HepG2 (cell line): ENCODE measurements around the gene GEMIN2. TPM values are rescaled to one million over a fixed set of nuclear protein-coding genes. Genes with fewer than 3 reads are reported as not detected.

ENCODE experiments used
- ATF1 ChIP-seq: IDR thresholded peaks from 2 replicates; pipeline ENCODE4 v1.6.1; 2016; ENCODE audit warnings: mild to moderate bottlenecking, control low read depth
- BCLAF1 ChIP-seq: fragments of 450-650 bp; IDR thresholded peaks from 2 replicates; pipeline ENCODE4 v1.6.1; 2017; ENCODE audit warnings: mild to moderate bottlenecking
- CEBPB ChIP-seq: IDR thresholded peaks from 2 replicates; pipeline ENCODE4 v1.6.1; 2011; ENCODE audit warnings: low read depth, low read length, improper control_type of control experiment, borderline replicate concordance
- DPF2 ChIP-seq: sonication (generic); formaldehyde crosslinking; IDR thresholded peaks from 2 replicates; pipeline ENCODE4 v1.4.0; 2020; ENCODE audit warnings: mild to moderate bottlenecking, low read depth, missing genetic modification reagents, borderline replicate concordance
- ESRRA ChIP-seq: sonication (generic); formaldehyde crosslinking; IDR thresholded peaks from 2 replicates; pipeline ENCODE4 v1.5.1; 2020; ENCODE audit warnings: mild to moderate bottlenecking, low read depth, missing genetic modification reagents
- HNRNPUL1 ChIP-seq: fragments of 200-400 bp; formaldehyde crosslinking; IDR thresholded peaks from 2 replicates; pipeline ENCODE4 v1.6.1; 2017; ENCODE audit warnings: low read depth, mild to moderate bottlenecking, low read length, moderate library complexity
- HOXD1 ChIP-seq: sonication (generic); formaldehyde crosslinking; IDR thresholded peaks from 2 replicates; pipeline ENCODE4 v1.5.0; 2020; ENCODE audit warnings: missing genetic modification reagents
- NR2C2 ChIP-seq: sonication (generic); formaldehyde crosslinking; IDR thresholded peaks from 2 replicates; pipeline ENCODE4 v1.4.0; 2020; ENCODE audit warnings: missing genetic modification reagents, mild to moderate bottlenecking, moderate library complexity, borderline replicate concordance
- RCOR2 ChIP-seq: IDR thresholded peaks from 2 replicates; pipeline ENCODE4 v1.6.1; 2016; ENCODE audit warnings: missing biosample characterization, missing genetic modification reagents
- SRF ChIP-seq: IDR thresholded peaks from 2 replicates; pipeline ENCODE4 v1.6.1; 2011; ENCODE audit warnings: mild to moderate bottlenecking, low read depth, low read length, moderate library complexity
- TBP ChIP-seq: sonication (generic); formaldehyde crosslinking; IDR thresholded peaks from 2 replicates; pipeline ENCODE4 v1.5.0; 2020; ENCODE audit warnings: missing genetic modification reagents
- TP53 ChIP-seq: sonication (generic); formaldehyde crosslinking; conservative IDR thresholded peaks from 2 replicates; pipeline ENCODE4 v1.4.0; 2020; ENCODE audit warnings: missing genetic modification reagents
- ZFP36L2 ChIP-seq: sonication (generic); formaldehyde crosslinking; IDR thresholded peaks from 2 replicates; pipeline ENCODE4 v1.4.0; 2020; ENCODE audit warnings: missing genetic modification reagents
- ZFP41 ChIP-seq: sonication (generic); formaldehyde crosslinking; IDR thresholded peaks from 2 replicates; pipeline ENCODE4 v1.4.0; 2020; ENCODE audit warnings: mild to moderate bottlenecking, missing genetic modification reagents, borderline replicate concordance
- ZNF530 ChIP-seq: sonication (generic); formaldehyde crosslinking; IDR thresholded peaks from 2 replicates; pipeline ENCODE4 v1.5.0; 2020; ENCODE audit warnings: low read depth, mild to moderate bottlenecking, missing genetic modification reagents
- ZNF546 ChIP-seq: sonication (generic); formaldehyde crosslinking; conservative IDR thresholded peaks from 2 replicates; pipeline ENCODE4 v1.8.1; 2023; ENCODE audit warnings: mild to moderate bottlenecking, missing genetic modification reagents
- ZNF678 ChIP-seq: sonication (generic); formaldehyde crosslinking; IDR thresholded peaks from 2 replicates; pipeline ENCODE4 v1.4.0; 2020; ENCODE audit warnings: mild to moderate bottlenecking, missing genetic modification reagents
- ZSCAN20 ChIP-seq: sonication (generic); formaldehyde crosslinking; IDR thresholded peaks from 2 replicates; pipeline ENCODE4 v1.4.0; 2020; ENCODE audit warnings: missing genetic modification reagents, mild to moderate bottlenecking, borderline replicate concordance
- polyA plus RNA-seq, 8 experiments: library from polyadenylated mRNA; depleted of rRNA in 3 of 8; stranded (reverse) in 7 of 8; unstranded in 1 of 8; fragments of >200 nt; fragmentation: Illumina TruSeq in 4 of 8; extraction: Trizol in 4 of 8; gene quantifications; 2 replicates each; pipeline versions ENCODE4 v1.2.1 to v1.2.3, GENCODE V29; 2011 to 2016; ENCODE audit warnings: low read depth in 4 of 8, missing spikeins in 1 of 8, mixed read lengths in 1 of 8; ENCODE audit not compliant: insufficient read depth in 1 of 8
- total RNA-seq, 5 experiments: library from RNA; depleted of rRNA; stranded (reverse); fragments of >200 nt; fragmentation: Illumina TruSeq; extraction: Trizol; gene quantifications; 2 replicates each; pipeline ENCODE4 v1.2.3, GENCODE V29; 2016; ENCODE audit warnings: low read depth in 1 of 5
- TF ChIP-seq, protein P1 (sequence below): sonication (generic); formaldehyde crosslinking; IDR thresholded peaks from one replicate; pipeline ENCODE4 v1.5.1; 2020; ENCODE audit warnings: mild to moderate bottlenecking, missing genetic modification reagents; ENCODE audit errors: not compliant biosample characterization

GEMIN2 gene
- total and polyA plus RNA-seq, 2 of the 13 experiments (the other 11 are each of a cell fraction or from before 2014, with no cell fraction given), result 54.8 to 110 TPM

- TF ChIP-seq, protein P1, sequence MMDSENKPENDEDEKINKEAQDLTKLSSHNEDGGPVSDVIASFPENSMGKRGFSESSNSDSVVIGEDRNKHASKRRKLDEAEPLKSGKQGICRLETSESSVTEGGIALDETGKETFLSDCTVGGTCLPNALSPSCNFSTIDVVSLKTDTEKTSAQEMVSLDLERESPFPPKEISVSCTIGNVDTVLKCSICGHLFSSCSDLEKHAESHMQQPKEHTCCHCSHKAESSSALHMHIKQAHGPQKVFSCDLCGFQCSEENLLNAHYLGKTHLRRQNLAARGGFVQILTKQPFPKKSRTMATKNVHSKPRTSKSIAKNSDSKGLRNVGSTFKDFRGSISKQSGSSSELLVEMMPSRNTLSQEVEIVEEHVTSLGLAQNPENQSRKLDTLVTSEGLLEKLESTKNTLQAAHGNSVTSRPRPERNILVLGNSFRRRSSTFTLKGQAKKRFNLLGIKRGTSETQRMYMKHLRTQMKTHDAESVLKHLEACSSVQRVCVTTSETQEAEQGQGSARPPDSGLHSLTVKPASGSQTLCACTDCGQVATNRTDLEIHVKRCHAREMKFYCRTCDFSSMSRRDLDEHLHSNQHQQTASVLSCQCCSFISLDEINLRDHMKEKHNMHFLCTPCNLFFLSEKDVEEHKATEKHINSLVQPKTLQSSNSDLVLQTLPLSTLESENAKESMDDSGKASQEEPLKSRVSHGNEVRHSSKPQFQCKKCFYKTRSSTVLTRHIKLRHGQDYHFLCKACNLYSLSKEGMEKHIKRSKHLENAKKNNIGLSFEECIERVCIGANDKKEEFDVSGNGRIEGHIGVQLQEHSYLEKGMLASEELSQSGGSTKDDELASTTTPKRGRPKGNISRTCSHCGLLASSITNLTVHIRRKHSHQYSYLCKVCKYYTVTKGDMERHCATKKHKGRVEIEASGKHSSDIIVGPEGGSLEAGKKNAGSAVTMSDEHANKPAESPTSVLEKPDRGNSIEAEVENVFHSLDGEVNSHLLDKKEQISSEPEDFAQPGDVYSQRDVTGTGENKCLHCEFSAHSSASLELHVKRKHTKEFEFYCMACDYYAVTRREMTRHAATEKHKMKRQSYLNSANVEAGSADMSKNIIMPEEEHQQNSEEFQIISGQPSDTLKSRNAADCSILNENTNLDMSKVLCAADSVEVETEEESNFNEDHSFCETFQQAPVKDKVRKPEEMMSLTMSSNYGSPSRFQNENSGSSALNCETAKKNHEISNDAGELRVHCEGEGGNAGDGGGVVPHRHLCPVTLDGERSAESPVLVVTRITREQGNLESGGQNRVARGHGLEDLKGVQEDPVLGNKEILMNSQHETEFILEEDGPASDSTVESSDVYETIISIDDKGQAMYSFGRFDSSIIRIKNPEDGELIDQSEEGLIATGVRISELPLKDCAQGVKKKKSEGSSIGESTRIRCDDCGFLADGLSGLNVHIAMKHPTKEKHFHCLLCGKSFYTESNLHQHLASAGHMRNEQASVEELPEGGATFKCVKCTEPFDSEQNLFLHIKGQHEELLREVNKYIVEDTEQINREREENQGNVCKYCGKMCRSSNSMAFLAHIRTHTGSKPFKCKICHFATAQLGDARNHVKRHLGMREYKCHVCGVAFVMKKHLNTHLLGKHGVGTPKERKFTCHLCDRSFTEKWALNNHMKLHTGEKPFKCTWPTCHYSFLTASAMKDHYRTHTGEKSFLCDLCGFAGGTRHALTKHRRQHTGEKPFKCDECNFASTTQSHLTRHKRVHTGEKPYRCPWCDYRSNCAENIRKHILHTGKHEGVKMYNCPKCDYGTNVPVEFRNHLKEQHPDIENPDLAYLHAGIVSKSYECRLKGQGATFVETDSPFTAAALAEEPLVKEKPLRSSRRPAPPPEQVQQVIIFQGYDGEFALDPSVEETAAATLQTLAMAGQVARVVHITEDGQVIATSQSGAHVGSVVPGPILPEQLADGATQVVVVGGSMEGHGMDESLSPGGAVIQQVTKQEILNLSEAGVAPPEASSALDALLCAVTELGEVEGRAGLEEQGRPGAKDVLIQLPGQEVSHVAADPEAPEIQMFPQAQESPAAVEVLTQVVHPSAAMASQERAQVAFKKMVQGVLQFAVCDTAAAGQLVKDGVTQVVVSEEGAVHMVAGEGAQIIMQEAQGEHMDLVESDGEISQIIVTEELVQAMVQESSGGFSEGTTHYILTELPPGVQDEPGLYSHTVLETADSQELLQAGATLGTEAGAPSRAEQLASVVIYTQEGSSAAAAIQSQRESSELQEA (CRISPR knock-in tag), result no peak
- TF ChIP-seq TBP, result peak; percentile 7
- TF ChIP-seq DPF2 (CRISPR knock-in tag), result peak; percentile 18; the same call in 1 of the 2 replicates
- TF ChIP-seq ZNF678 (CRISPR knock-in tag), result 0 out of 2 replicates have a peak, but pooled peaks have one; percentile 93
- peak; percentile 69 for TF ChIP-seq RCOR2 (CRISPR knock-in tag)
- no peak for TF ChIP-seq BCLAF1
- peak; percentile 22; the same call in 1 of the 2 replicates for TF ChIP-seq ZFP41 (CRISPR knock-in tag)
- TF ChIP-seq ZSCAN20, result peak; percentile 76
- TF ChIP-seq TP53 (CRISPR knock-in tag), result peak; percentile 94
- peak; percentile 73; the same call in 1 of the 2 replicates for TF ChIP-seq SRF
- no peak for TF ChIP-seq ZNF530 (CRISPR knock-in tag)
- TF ChIP-seq ZFP36L2 (CRISPR knock-in tag), result no peak; the same call in 1 of the 2 replicates
- TF ChIP-seq HNRNPUL1, result peak; percentile 77; the same call in 1 of the 2 replicates
- peak; percentile 95 for TF ChIP-seq ESRRA
- TF ChIP-seq HOXD1 (CRISPR knock-in tag), result peak; percentile 82
- TF ChIP-seq ATF1 (CRISPR knock-in tag), result no peak
- peak; percentile 85 for TF ChIP-seq NR2C2 (CRISPR knock-in tag)
- peak; percentile 92 for TF ChIP-seq ZNF546
- TF ChIP-seq CEBPB, result peak; percentile 100
These were observed 60.7 kb downstream of the GEMIN2 start, which contains the start of gene PNN (continued) for GRCh38 chr14:39174560-39175444.
